Caco-2 (cell line): ENCODE results near the gene ARPP21. TPM values are rescaled to one million over a fixed set of nuclear protein-coding genes. Genes with fewer than 3 reads are reported as not detected.

ENCODE experiments used
- BruUV-seq: library from RNA; stranded (reverse); fragments of 400-500 nt; replicated peaks from 2 replicates; lab custom pipeline; 2021; lab: Mats Ljungman, UMichigan
- CTCF ChIA-PET: fragments of 300-600 bp; sonication (Branson Sonifier 250); formaldehyde crosslinking; loops from one replicate; lab custom pipeline; 2022; ENCODE audit warnings: antibody characterized with exemption; lab: Charles Lee
- POLR2A ChIA-PET: fragments of 300-600 bp; sonication (Branson Sonifier 250); formaldehyde crosslinking; loops from one replicate; lab custom pipeline; 2022; ENCODE audit warnings: antibody characterized with exemption; lab: Charles Lee
- DNase-seq, 2 experiments: peaks; one replicate each; pipeline versions ENCODE4 v3.0.0 to v3.0.0-alpha.2; 2020 to 2022
- H3K27me3 ChIP-seq: replicated peaks from 2 replicates; pipeline ENCODE4 v1.6.0; 2011; ENCODE audit warnings: low read length; ENCODE audit not compliant: control insufficient read depth, insufficient read depth
- H3K36me3 ChIP-seq: 2 replicates; pipeline ENCODE4 v1.5.1; 2011; ENCODE audit warnings: low read length; ENCODE audit not compliant: control insufficient read depth, insufficient read depth
- H3K4me1 ChIP-seq: fragments of 250-450 bp; sonication (Bioruptor Pico); 2 replicates; pipeline ENCODE4 v1.5.1; 2020; ENCODE audit warnings: mild to moderate bottlenecking
- H3K4me3 ChIP-seq: 2 replicates; pipeline ENCODE4 v1.5.1; 2011; ENCODE audit warnings: low read depth, mild to moderate bottlenecking, control low read depth, low read length
- H3K9me3 ChIP-seq: fragments of 250-450 bp; sonication (Bioruptor Pico); 2 replicates; pipeline ENCODE4 v1.5.1; 2020; ENCODE audit warnings: mild to moderate bottlenecking, moderate library complexity
- H3K27ac Mint-ChIP-seq: one replicate; pipeline ENCODE4 v1.8.0; 2022; ENCODE audit warnings: mixed read lengths; ENCODE audit not compliant: unreplicated experiment
- H3K27me3 Mint-ChIP-seq: one replicate; pipeline ENCODE4 v1.8.0; 2022; ENCODE audit warnings: mixed read lengths; ENCODE audit not compliant: insufficient read depth, unreplicated experiment
- H3K36me3 Mint-ChIP-seq: one replicate; pipeline ENCODE4 v1.8.0; 2022; ENCODE audit warnings: mild to moderate bottlenecking, mixed read lengths; ENCODE audit not compliant: insufficient read depth, unreplicated experiment
- H3K4me1 Mint-ChIP-seq: one replicate; pipeline ENCODE4 v1.8.0; 2022; ENCODE audit warnings: low read depth, mixed read lengths; ENCODE audit not compliant: unreplicated experiment
- H3K4me3 Mint-ChIP-seq: one replicate; pipeline ENCODE4 v1.8.0; 2022; ENCODE audit warnings: mild to moderate bottlenecking, moderate library complexity, mixed read lengths; ENCODE audit not compliant: unreplicated experiment
- H3K9me3 Mint-ChIP-seq: one replicate; pipeline ENCODE4 v1.8.0; 2022; ENCODE audit warnings: mixed read lengths; ENCODE audit not compliant: unreplicated experiment
- CTCF ChIP-seq, 2 experiments: fragments of 200-600 bp in 1 of 2; IDR thresholded peaks; 1 replicate in 1 of 2; 2 replicates in 1 of 2; pipeline versions ENCODE4 v1.5.1 to v1.8.0; 2011 to 2022; ENCODE audit warnings: antibody characterized with exemption in 1 of 2, control low read depth in 1 of 2, inconsistent platforms in 1 of 2, low read depth in 1 of 2, low read length in 1 of 2, mild to moderate bottlenecking in 1 of 2, moderate library complexity in 1 of 2; ENCODE audit not compliant: insufficient read depth in 1 of 2, severe bottlenecking in 1 of 2, unreplicated experiment in 1 of 2
- intact Hi-C: fragments of 100-400 bp; cut with micrococcal nuclease; formaldehyde crosslinking; loops from one replicate; pipeline ENCODE4 v1.10.0; 2022; ENCODE audit not compliant: unreplicated experiment
- total RNA-seq: library from RNA; stranded (reverse); gene quantifications from 2 replicates; pipeline ENCODE4 v1.2.3, GENCODE V29; 2022

The ARPP21 gene
- total RNA-seq, 1 experiment from 2014 or later = not detected

GRCh38 chr3:35673017-35673416 is 33.7 kb downstream of the ARPP21 start:
- DNase-seq = no peak
- no peaks in the 10 kb centered on the region for H3K4me1 ChIP-seq
- no peaks in the 10 kb centered on the region for H3K36me3 ChIP-seq
- no peaks in the 10 kb centered on the region for H3K27me3 ChIP-seq
- Mint-ChIP-seq H3K27me3 (peaks cover 2% of the 10 kb centered on the region), H3K4me1 (no peaks in the 10 kb centered on the region), H3K27ac (no peak overlapping the region), H3K9me3 (no peaks in the 10 kb centered on the region), H3K4me3 (no peak overlapping the region), H3K36me3 (no peaks in the 10 kb centered on the region)
- CTCF ChIA-PET = interaction anchor here (0.9 kb wide), 3 partner anchors 159 to 288 kb away, joined by 3 to 5 read pairs (median 3); no protein-coding TSS in a partner anchor
- H3K4me3 ChIP-seq = no peak overlapping the region
- TF ChIP-seq CTCF (IDR thresholded peaks at IDR 0.05; ENCODE audit: insufficient read depth in 1 of 2, low read depth in 1 of 2, low read length in 1 of 2, severe bottlenecking in 1 of 2, unreplicated experiment in 1 of 2) = no peak
- no TSS peak for BruUV-seq
- intact Hi-C loops = loop anchor here (1.0 kb wide), 1 partner anchor 235 kb away; no protein-coding TSS in a partner anchor
- no peaks in the 10 kb centered on the region for H3K9me3 ChIP-seq
- POLR2A ChIA-PET = no interaction called here

DNA sequence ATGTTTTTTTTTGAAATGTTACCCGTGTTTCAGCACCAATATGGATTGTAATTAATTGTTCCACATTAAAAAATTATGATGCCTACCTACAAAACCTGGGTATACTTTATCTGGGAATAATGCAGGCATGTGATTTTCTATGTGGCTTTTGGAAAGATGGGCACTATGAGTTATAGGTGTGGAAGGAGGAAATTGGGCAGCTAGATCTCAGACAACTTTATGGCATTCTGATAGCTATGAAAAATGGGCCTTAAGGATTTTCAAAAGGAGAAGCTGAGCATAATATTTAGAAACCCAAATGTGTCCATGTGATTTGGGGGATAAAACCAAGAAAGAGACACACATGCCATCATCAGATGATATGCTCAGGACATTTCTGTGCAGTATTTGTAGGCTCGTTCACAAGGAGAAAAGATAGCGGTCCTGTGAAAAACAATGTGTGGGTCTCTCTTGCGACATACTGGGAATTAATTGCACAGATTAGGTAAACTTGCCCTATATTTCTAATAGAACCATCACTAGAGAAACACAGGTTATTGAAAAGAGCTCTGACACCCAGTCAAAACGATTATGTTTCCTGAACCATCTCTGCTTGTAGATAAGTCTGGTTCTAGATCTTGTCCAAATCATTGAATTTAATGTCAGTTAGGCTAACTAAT is 35.3 kb downstream of the ARPP21 start:
- no peaks in the 10 kb centered on the region for H3K36me3 Mint-ChIP-seq
- no TSS peak for BruUV-seq
- CTCF ChIA-PET = no interaction called here
- POLR2A ChIA-PET = no interaction called here
- H3K4me3 ChIP-seq = no peak overlapping the region
- no peaks in the 10 kb centered on the region for H3K4me1 Mint-ChIP-seq
- no peak overlapping the region for H3K4me3 Mint-ChIP-seq
- no peaks in the 10 kb centered on the region for H3K4me1 ChIP-seq
- intact Hi-C loops = no loop called here
- H3K27me3 ChIP-seq = no peaks in the 10 kb centered on the region
- H3K9me3 ChIP-seq = no peaks in the 10 kb centered on the region
- no peak overlapping the region for H3K27ac Mint-ChIP-seq
- no peaks in the 10 kb centered on the region for H3K36me3 ChIP-seq
- peaks cover 6% of the 10 kb centered on the region for H3K27me3 Mint-ChIP-seq
- no peak for DNase-seq
- TF ChIP-seq CTCF (IDR thresholded peaks at IDR 0.05; ENCODE audit: insufficient read depth in 1 of 2, low read depth in 1 of 2, low read length in 1 of 2, severe bottlenecking in 1 of 2, unreplicated experiment in 1 of 2) = no peak
- H3K9me3 Mint-ChIP-seq = no peaks in the 10 kb centered on the region

DNA sequence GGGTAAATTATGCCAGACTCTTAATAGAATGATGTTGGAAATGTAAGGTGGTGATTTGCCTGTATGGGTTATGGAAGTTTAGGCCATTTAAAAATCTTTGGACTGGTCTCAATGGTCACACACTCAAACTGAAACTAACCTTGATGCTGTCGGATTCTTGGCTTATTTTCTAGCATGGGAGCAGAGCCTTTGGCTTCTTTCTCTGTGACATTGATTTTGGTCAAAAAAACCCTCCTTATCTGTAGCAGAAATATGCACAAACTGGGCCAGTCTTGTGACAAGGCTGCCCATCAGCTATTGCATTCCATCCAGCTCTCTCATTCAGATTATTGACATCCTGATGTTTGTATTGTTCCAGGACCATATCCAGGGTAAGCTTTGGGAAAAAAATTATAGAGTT is 35.9 kb downstream of the ARPP21 start:
- POLR2A ChIA-PET = no interaction called here
- CTCF ChIA-PET = no interaction called here
- Mint-ChIP-seq H3K27me3 (peaks cover 6% of the 10 kb centered on the region), H3K9me3 (no peaks in the 10 kb centered on the region), H3K36me3 (no peaks in the 10 kb centered on the region), H3K27ac (no peak overlapping the region), H3K4me1 (no peaks in the 10 kb centered on the region), H3K4me3 (no peak overlapping the region)
- no peak for DNase-seq
- no peak for TF ChIP-seq CTCF (IDR thresholded peaks at IDR 0.05; ENCODE audit: insufficient read depth in 1 of 2, low read depth in 1 of 2, low read length in 1 of 2, severe bottlenecking in 1 of 2, unreplicated experiment in 1 of 2)
- Histone ChIP-seq H3K4me1 (no peaks in the 10 kb centered on the region), H3K27me3 (no peaks in the 10 kb centered on the region), H3K36me3 (no peaks in the 10 kb centered on the region), H3K4me3 (no peak overlapping the region), H3K9me3 (no peaks in the 10 kb centered on the region)
- no TSS peak for BruUV-seq
- intact Hi-C loops = no loop called here
